Stomach (tissue), 9 donors: ENCODE data around the gene CRIP2. TPM values are rescaled to one million over a fixed set of nuclear protein-coding genes. Genes with fewer than 3 reads are reported as not detected.

Experiments used
- DNase-seq, 2 donors: peaks; one replicate each; pipeline versions ENCODE4 v3.0.0 to v3.0.0-alpha.2; 2013 to 2019
- H3K27ac ChIP-seq, 5 donors: fragments of 200-600 bp in 4 of 5; sonication (generic) in 4 of 5; one replicate each; pipeline ENCODE4 v1.5.1; 2013 to 2019; ENCODE audit warnings: mild to moderate bottlenecking in 1 of 5, moderate library complexity in 1 of 5
- H3K27me3 ChIP-seq, 3 donors: fragments of 200-600 bp; sonication (generic); one replicate each; pipeline ENCODE4 v1.5.1; 2017 to 2019; ENCODE audit warnings: mixed run types in 1 of 3
- H3K36me3 ChIP-seq, 4 donors: fragments of 200-600 bp; sonication (generic); 1 replicate in 3 of 4; 2 replicates in 1 of 4; pipeline ENCODE4 v1.5.1; 2016 to 2019
- H3K4me1 ChIP-seq, 4 donors: fragments of 200-600 bp; sonication (generic); one replicate each; pipeline ENCODE4 v1.5.1; 2016 to 2019
- H3K4me3 ChIP-seq, 4 donors: fragments of 200-600 bp; sonication (generic) in 3 of 4; one replicate each; pipeline ENCODE4 v1.5.1; 2016 to 2019; ENCODE audit warnings: mild to moderate bottlenecking in 1 of 4
- H3K9me3 ChIP-seq, 4 donors: fragments of 200-600 bp; sonication (generic); one replicate each; pipeline ENCODE4 v1.5.1; 2016 to 2019
- EP300 ChIP-seq: sonication (generic); formaldehyde crosslinking; IDR thresholded peaks from one replicate; pipeline ENCODE4 v1.6.1; 2017; ENCODE audit warnings: antibody characterized with exemption
- POLR2A ChIP-seq, 4 donors: fragments of 450-650 bp; IDR thresholded peaks; one replicate each; pipeline ENCODE4 v1.6.1; 2016; ENCODE audit warnings: antibody characterized with exemption in 4 of 4, control low read depth in 2 of 4, mild to moderate bottlenecking in 1 of 4, moderate library complexity in 1 of 4
- POLR2AphosphoS5 ChIP-seq, 3 donors: sonication (generic); formaldehyde crosslinking; IDR thresholded peaks; one replicate each; pipeline ENCODE4 v1.6.1; 2016; ENCODE audit warnings: antibody characterized with exemption in 3 of 3
- WGBS, 5 donors: extraction: QIAGEN DNeasy Blood & Tissue Kit in 3 of 5; methylation state at CpG; one replicate each; pipeline versions ENCODE4 v1.1.5 to v1.1.7; 2013 to 2018; 5-methylcytosine and 5-hydroxymethylcytosine counted together
- intact Hi-C: fragments of 100-400 bp; cut with DNase I; formaldehyde crosslinking; loops from one replicate; pipeline ENCODE4 v1.15.1; 2023; ENCODE audit warnings: low total_unique reads
- polyA plus RNA-seq, 3 donors: library from polyadenylated mRNA; stranded (reverse); fragments of 200-250 nt; gene quantifications; one replicate each; pipeline ENCODE4 v1.2.3, GENCODE V29; 2013
- total RNA-seq, 5 donors: library from RNA; depleted of rRNA; stranded (reverse); fragments of >200 nt; gene quantifications; one replicate each; pipeline versions ENCODE4 v1.1.0 to v1.2.3, GENCODE V29; 2014 to 2016
- TF ChIP-seq, protein P1 (sequence below), 7 experiments: fragments of 450-650 bp in 4 of 7; fragments of 200-600 bp in 3 of 7; sonication (generic) in 3 of 7; IDR thresholded peaks; one replicate each; pipeline ENCODE4 v1.5.1; 2016 to 2019; ENCODE audit warnings: antibody characterized with exemption in 7 of 7, control low read depth in 2 of 7, mild to moderate bottlenecking in 1 of 7
- donor health status: healthy with polysubstance abuse.
- donor health status: Bipolar disorder and iron deficiency.
- donor health status: healthy.

The CRIP2 gene
- total and polyA plus RNA-seq, 8 donors = 36.0 to 135 (median 74.5) TPM

DNA sequence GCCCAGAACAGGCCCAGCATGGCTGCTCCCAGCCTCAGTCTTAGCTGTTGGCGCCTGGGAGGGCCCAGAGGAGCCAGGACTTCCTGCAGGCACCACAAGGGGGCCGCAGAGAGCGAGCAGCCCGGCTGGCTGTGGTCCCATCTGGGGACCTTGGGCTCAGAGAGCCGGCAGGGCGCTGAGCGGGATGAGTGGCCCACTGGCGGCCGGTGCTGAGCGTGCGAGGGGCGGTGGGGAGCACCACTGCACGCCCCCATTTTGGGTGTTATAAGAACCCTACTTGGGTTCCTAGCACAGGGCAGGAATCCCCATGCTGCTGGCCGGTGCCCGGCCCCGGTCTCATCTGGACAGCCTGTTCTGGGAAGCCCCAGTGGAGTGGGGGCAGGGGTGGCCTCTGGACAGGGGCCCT is 25.9 kb upstream of the CRIP2 start:
- H3K27me3 ChIP-seq = no peaks in the 10 kb centered on the region
- 0 to 47% (median 31%) methylated on average over 5 to 16 of the region's 16 CpGs for WGBS, 5 donors
- peaks cover 15 to 71% (median 51%) of the 10 kb centered on the region in 4 donors for H3K36me3 ChIP-seq
- H3K4me3 ChIP-seq = no peak overlapping the region
- H3K4me1 ChIP-seq = peaks cover 6 to 14% (median 10%) of the 10 kb centered on the region in 4 donors
- TF ChIP-seq EP300 (no peak), POLR2AphosphoS5 (IDR thresholded peaks at IDR 0.05) (peak in 1 of 3 donors; percentile 54), POLR2A (IDR thresholded peaks at IDR 0.05) (no peak)
- TF ChIP-seq, protein P1, sequence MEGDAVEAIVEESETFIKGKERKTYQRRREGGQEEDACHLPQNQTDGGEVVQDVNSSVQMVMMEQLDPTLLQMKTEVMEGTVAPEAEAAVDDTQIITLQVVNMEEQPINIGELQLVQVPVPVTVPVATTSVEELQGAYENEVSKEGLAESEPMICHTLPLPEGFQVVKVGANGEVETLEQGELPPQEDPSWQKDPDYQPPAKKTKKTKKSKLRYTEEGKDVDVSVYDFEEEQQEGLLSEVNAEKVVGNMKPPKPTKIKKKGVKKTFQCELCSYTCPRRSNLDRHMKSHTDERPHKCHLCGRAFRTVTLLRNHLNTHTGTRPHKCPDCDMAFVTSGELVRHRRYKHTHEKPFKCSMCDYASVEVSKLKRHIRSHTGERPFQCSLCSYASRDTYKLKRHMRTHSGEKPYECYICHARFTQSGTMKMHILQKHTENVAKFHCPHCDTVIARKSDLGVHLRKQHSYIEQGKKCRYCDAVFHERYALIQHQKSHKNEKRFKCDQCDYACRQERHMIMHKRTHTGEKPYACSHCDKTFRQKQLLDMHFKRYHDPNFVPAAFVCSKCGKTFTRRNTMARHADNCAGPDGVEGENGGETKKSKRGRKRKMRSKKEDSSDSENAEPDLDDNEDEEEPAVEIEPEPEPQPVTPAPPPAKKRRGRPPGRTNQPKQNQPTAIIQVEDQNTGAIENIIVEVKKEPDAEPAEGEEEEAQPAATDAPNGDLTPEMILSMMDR (IDR thresholded peaks at IDR 0.05) = peak in 5 of 7 experiments; percentile 79 to 96 (median 92)
- no peaks in the 10 kb centered on the region for H3K9me3 ChIP-seq
- DNase-seq = peak; percentile 78 to 87
- intact Hi-C loops = no loop called here
- H3K27ac ChIP-seq = peak overlapping the region in 2 of 5 donors; percentile 37 to 61

DNA sequence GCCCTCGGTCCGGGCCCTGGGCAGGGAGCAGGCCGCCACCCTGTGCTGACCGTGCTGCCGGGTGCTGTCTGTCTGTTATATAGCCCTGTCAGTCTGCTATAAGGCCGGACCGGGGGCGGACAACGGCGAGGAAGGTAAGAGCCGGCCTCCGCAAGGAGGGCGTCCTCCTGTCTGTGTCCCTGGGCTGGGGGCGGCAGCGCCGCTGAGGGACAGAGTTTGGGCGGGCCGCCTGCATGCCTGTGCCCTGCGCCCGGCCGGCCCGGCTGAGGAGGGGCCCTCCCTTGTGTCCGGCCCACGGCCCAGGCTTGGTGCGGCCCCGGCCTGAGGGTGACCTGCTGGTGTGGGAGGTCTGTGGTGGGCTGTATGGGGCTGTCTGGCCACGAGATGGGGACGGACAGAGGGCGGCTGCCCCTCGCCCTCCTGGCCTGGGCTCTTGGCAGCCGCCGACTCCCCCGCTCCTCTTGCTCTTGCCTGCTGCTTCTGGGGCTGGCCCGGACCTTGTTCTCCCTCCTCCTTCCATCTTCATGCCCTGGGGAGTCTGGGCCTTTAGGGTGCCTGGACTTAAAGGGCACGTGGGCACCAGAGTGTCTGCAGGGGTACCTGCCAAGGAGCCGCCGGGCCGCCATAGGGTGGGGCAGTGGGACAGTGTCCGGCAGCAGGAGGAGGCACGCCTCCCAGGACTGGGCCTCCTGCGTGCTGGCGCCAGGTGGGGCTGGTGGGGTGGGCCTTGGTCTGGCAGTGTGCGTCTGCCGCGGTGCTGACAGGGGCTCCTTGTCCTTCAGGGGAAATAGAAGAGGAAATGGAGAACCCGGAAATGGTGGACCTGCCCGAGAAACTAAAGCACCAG is 25.1 kb upstream of the CRIP2 start:
- Histone ChIP-seq H3K4me1 (peaks cover 6 to 14% (median 10%) of the 10 kb centered on the region in 4 donors), H3K27ac (no peak overlapping the region), H3K4me3 (no peak overlapping the region), H3K27me3 (no peaks in the 10 kb centered on the region), H3K36me3 (peaks cover 22 to 79% (median 59%) of the 10 kb centered on the region in 4 donors), H3K9me3 (no peaks in the 10 kb centered on the region)
- WGBS, 5 donors = 91 to 96% (median 92%) methylated on average over 21 to 47 of the region's 47 CpGs
- no peak for TF ChIP-seq POLR2A (IDR thresholded peaks at IDR 0.05)
- no peak for TF ChIP-seq POLR2AphosphoS5 (IDR thresholded peaks at IDR 0.05)
- TF ChIP-seq EP300 = no peak
- TF ChIP-seq, protein P1 (IDR thresholded peaks at IDR 0.05) = no peak
- intact Hi-C loops = no loop called here
- no peak for DNase-seq

DNA sequence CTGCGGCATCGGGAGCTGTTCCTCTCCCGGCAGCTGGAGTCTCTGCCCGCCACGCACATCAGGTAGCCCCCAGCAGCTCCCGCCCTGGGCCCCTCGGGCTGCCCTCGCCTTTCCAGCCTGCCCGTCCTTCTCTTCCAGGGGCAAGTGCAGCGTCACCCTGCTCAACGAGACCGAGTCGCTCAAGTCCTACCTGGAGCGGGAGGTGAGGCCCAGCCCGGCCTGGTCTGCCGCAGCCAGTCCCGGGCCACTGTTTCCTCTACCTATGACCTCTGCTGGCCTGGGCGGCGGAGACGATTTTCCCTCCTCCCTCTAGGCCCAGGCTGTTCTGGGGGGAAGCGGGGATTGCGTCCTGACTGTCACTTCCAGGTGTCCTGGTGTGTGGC is 24.5 kb upstream of the CRIP2 start:
- no peak overlapping the region for H3K27ac ChIP-seq
- peaks cover 6 to 14% (median 10%) of the 10 kb centered on the region in 4 donors for H3K4me1 ChIP-seq
- no peaks in the 10 kb centered on the region for H3K9me3 ChIP-seq
- H3K27me3 ChIP-seq = no peaks in the 10 kb centered on the region
- no peak for TF ChIP-seq POLR2AphosphoS5 (IDR thresholded peaks at IDR 0.05)
- TF ChIP-seq EP300 = no peak
- no peak for TF ChIP-seq POLR2A (IDR thresholded peaks at IDR 0.05)
- TF ChIP-seq, protein P1 (IDR thresholded peaks at IDR 0.05) = no peak
- peaks cover 25 to 82% (median 65%) of the 10 kb centered on the region in 4 donors for H3K36me3 ChIP-seq
- no peak for DNase-seq
- intact Hi-C loops = no loop called here
- WGBS, 5 donors = 87 to 93% (median 89%) methylated on average over 12 to 22 of the region's 22 CpGs
- H3K4me3 ChIP-seq = no peak overlapping the region

DNA sequence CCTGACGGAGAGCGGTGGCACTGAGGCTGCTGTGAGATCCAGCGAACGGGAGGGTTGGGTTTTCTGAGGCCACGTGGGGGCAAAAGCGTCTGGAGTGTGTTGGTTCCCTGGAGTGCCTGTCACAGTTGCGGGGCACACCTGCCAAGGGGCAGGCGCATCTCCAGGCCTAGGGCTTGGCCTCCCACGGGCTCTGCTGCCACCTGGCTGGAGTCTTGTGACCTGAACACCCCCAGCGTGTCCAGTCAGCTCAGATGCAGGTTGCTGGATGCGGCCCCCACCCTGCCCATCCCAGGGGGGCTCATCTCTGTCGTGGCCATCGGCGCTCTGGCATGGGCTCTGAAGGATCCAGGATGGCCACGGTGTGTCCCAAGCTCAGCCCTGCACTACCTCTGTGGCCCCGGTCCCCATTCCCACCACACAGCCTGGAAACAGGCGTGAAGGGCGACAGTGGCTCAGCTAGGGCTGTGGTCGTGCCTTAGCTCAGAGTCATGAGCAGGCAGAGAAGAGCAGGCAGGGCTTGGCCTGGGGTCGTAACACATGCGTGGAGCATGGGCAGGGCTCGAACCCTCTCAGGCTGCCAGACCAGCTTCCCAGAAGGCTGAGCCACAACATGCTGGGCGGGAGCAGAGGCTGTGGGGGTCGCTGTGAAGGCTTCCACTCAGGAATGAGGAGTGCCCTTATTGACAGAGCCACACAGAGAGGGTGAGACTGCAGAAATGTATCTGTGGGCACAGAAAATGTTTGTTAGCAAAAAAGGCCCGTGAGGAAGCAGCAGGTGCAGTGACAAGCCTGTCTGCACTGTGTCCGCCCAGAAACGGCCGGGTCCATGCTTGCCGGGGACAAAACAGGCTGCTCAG is 23.5 kb upstream of the CRIP2 start:
- intact Hi-C loops = no loop called here
- DNase-seq = no peak
- Histone ChIP-seq H3K9me3 (no peaks in the 10 kb centered on the region), H3K4me1 (peaks cover 6 to 14% (median 10%) of the 10 kb centered on the region in 4 donors), H3K36me3 (peaks cover 35 to 82% (median 68%) of the 10 kb centered on the region in 4 donors), H3K27ac (no peak overlapping the region), H3K27me3 (no peaks in the 10 kb centered on the region), H3K4me3 (no peak overlapping the region)
- no peak for TF ChIP-seq EP300
- no peak for TF ChIP-seq POLR2A (IDR thresholded peaks at IDR 0.05)
- TF ChIP-seq POLR2AphosphoS5 (IDR thresholded peaks at IDR 0.05) = no peak
- TF ChIP-seq, protein P1 (IDR thresholded peaks at IDR 0.05) = no peak
- 84 to 90% (median 90%) methylated on average over 22 to 29 of the region's 29 CpGs for WGBS, 5 donors
